ENCODE results near the gene NAA35. TPM values are rescaled to one million over a fixed set of nuclear protein-coding genes. Genes with fewer than 3 reads are reported as not detected.

The NAA35 gene
- total and polyA plus RNA-seq, 2 of the 8 experiments (the other 6 are each of a cell fraction or from before 2014, with no cell fraction given): 12.9 to 35.2 TPM

DNA sequence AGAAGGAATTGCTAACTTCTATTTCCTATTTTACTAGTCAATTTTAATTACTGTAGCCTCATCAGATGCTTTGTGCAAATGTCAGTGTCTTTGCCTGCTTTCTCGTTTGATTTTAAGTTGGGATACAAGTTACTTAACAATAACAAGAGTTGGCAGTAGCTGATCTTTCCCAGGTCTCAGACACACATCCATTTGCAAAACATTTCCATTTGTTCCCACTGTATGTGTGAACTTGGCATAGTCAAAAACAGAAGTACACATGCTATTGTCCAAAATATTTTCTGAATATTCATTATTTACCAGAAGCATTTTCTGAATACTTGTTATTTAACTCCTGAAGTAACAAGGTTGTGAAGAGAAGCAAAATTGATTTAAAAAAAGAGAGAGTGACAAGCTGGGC, 35.0 kb upstream of the NAA35 start:
- no peak overlapping the region for H3K4me2 ChIP-seq (ENCODE audit: insufficient read depth in 1 of 2, low read depth in 2 of 2, low read length in 2 of 2)
- H3K18ac ChIP-seq (ENCODE audit: extremely low read depth, low read length): no peak overlapping the region
- no peak overlapping the region for H3K4me3 ChIP-seq (ENCODE audit: extremely low read depth in 1 of 4, insufficient read depth in 2 of 4, low read depth in 3 of 4, low read length in 4 of 4)
- H4K91ac ChIP-seq (replicated peaks; ENCODE audit: insufficient read length, low read length): no peak overlapping the region
- H3K14ac ChIP-seq (ENCODE audit: insufficient read length): no peak overlapping the region
- H4K20me1 ChIP-seq (replicated peaks in 1 of 2; ENCODE audit: control insufficient read depth in 1 of 2, insufficient read depth in 2 of 2, low read length in 2 of 2): no peaks in the 10 kb centered on the region
- H2BK12ac ChIP-seq (ENCODE audit: low read depth, low read length): no peak overlapping the region
- H3K23ac ChIP-seq (ENCODE audit: insufficient read length): no peak overlapping the region
- no peak overlapping the region for H2BK5ac ChIP-seq (ENCODE audit: low read depth, low read length)
- H4K5ac ChIP-seq (ENCODE audit: insufficient read length, low read depth, low read length): no peak overlapping the region
- no peaks in the 10 kb centered on the region for H3K23me2 ChIP-seq (ENCODE audit: low read depth, low read length)
- H3K36me3 ChIP-seq (ENCODE audit: control insufficient read depth in 2 of 4, insufficient read depth in 4 of 4, low read length in 3 of 4): no peaks in the 10 kb centered on the region
- H3K9me3 ChIP-seq (ENCODE audit: insufficient read depth in 2 of 2, low read depth in 1 of 2, low read length in 1 of 2): no peaks in the 10 kb centered on the region
- H3K9ac ChIP-seq (replicated peaks in 1 of 4; ENCODE audit: extremely low read depth in 1 of 4, low read depth in 3 of 4, low read length in 3 of 4): no peak overlapping the region
- FAIRE-seq (no peak), DNase-seq (ENCODE audit: low read depth in 1 of 2, low spot score in 2 of 2) (no peak)
- no peak overlapping the region for H3K27ac ChIP-seq (ENCODE audit: low read depth, low read length)
- no peak overlapping the region for H2AK5ac ChIP-seq (ENCODE audit: low read depth, low read length)
- H2BK20ac ChIP-seq (ENCODE audit: low read length): no peak overlapping the region
- no peaks in the 10 kb centered on the region for H3K79me1 ChIP-seq (ENCODE audit: low read depth, low read length)
- WGBS, 2 experiments (ENCODE audit: extremely low coverage in 1 of 2, insufficient coverage in 1 of 2, insufficient read length in 1 of 2, insufficient replicate concordance in 2 of 2, low coverage in 1 of 2, low lambda C conversion rate in 2 of 2, missing lambda C conversion rate in 1 of 2): 100% methylated on average over 1 of the region's 1 CpG; no CpG with 5 or more reads in 1 of the 2 experiments
- H2BK120ac ChIP-seq (replicated peaks; ENCODE audit: low read depth, low read length): no peak overlapping the region
- no peak overlapping the region for H3K4ac ChIP-seq (replicated peaks; ENCODE audit: insufficient read length, low read depth, low read length)
- no peaks in the 10 kb centered on the region for H3K27me3 ChIP-seq (replicated peaks in 1 of 4; ENCODE audit: control insufficient read depth in 3 of 4, extremely low read depth in 1 of 4, insufficient read depth in 3 of 4, low read length in 3 of 4)
- H4K8ac ChIP-seq (ENCODE audit: extremely low read depth, insufficient read depth, low read length): no peak overlapping the region
- no peaks in the 10 kb centered on the region for H3K79me2 ChIP-seq (ENCODE audit: control insufficient read depth in 1 of 2, insufficient read depth in 2 of 2, low read length in 2 of 2)
- H2BK15ac ChIP-seq (ENCODE audit: low read length): no peak overlapping the region
- POLR2A ChIA-PET (ENCODE audit: partially characterized antibody): no interaction called here
- no peak overlapping the region for H3K56ac ChIP-seq (replicated peaks; ENCODE audit: insufficient read length, low read depth, low read length)
- H2AFZ ChIP-seq (ENCODE audit: low read length): no peak overlapping the region
- TF ChIP-seq CREB1 (IDR thresholded peaks at IDR 0.05) (no peak), BCL11A (IDR thresholded peaks at IDR 0.05; ENCODE audit: low read depth in 2 of 2, low read length in 2 of 2) (no peak), SRF (IDR thresholded peaks at IDR 0.05; ENCODE audit: low read depth, low read length) (no peak), KDM1A (IDR thresholded peaks at IDR 0.05; ENCODE audit: borderline replicate concordance, low read length) (no peak), CHD1 (IDR thresholded peaks at IDR 0.05; ENCODE audit: low read depth, low read length) (no peak)
- no peaks in the 10 kb centered on the region for H3K4me1 ChIP-seq (replicated peaks in 1 of 4; ENCODE audit: control insufficient read depth in 3 of 4, insufficient read depth in 4 of 4, low read length in 3 of 4)
- CTCF ChIA-PET (ENCODE audit: partially characterized antibody): interaction anchor here (0.6 kb wide), 1 partner anchor 630 kb away, joined by 3 read pairs; no protein-coding TSS in a partner anchor
